KMS-11 (cell line): ENCODE measurements around the gene CD3E.

Source experiments
- H2AFZ ChIP-seq: fragments of 200-600 bp; sonication (generic); 2 replicates; pipeline ENCODE4 v1.6.1; 2016; ENCODE audit warnings: antibody characterized with exemption, mixed run types, low read depth
- H3K27ac ChIP-seq: fragments of 200-600 bp; sonication (generic); 2 replicates; pipeline ENCODE4 v1.6.1; 2016; ENCODE audit warnings: mild to moderate bottlenecking, mixed run types
- H3K27me3 ChIP-seq: fragments of 200-600 bp; sonication (generic); 2 replicates; pipeline ENCODE4 v1.6.1; 2017; ENCODE audit warnings: mild to moderate bottlenecking, low read depth, mixed run types, moderate library complexity; ENCODE audit not compliant: insufficient read depth
- H3K36me3 ChIP-seq: fragments of 200-600 bp; sonication (generic); 2 replicates; pipeline ENCODE4 v1.6.1; 2017; ENCODE audit warnings: mild to moderate bottlenecking, mixed run types; ENCODE audit not compliant: insufficient read depth
- H3K4me1 ChIP-seq: fragments of 200-600 bp; sonication (generic); 2 replicates; pipeline ENCODE4 v1.6.1; 2016; ENCODE audit warnings: mild to moderate bottlenecking, low read depth, mixed run types; ENCODE audit not compliant: poor library complexity, severe bottlenecking
- H3K4me2 ChIP-seq: fragments of 200-600 bp; sonication (generic); 2 replicates; pipeline ENCODE4 v1.7.0; 2016; ENCODE audit warnings: mild to moderate bottlenecking, mixed run types
- H3K4me3 ChIP-seq: fragments of 200-600 bp; sonication (generic); IDR thresholded peaks from 2 replicates; pipeline ENCODE4 v1.6.1; 2017; ENCODE audit warnings: low read depth, low read length, mixed read lengths; ENCODE audit not compliant: insufficient read depth
- H3K79me2 ChIP-seq: fragments of 200-600 bp; sonication (generic); 2 replicates; pipeline ENCODE4 v1.6.1; 2016; ENCODE audit warnings: low read depth, mixed run types; ENCODE audit not compliant: insufficient read depth
- H3K9ac ChIP-seq: fragments of 200-600 bp; sonication (generic); 2 replicates; pipeline ENCODE4 v1.6.1; 2016; ENCODE audit warnings: mild to moderate bottlenecking, mixed run types
- H4K20me1 ChIP-seq: fragments of 200-600 bp; sonication (generic); 2 replicates; pipeline ENCODE4 v1.6.1; 2016; ENCODE audit warnings: mild to moderate bottlenecking, mixed run types; ENCODE audit not compliant: insufficient read depth
- TF ChIP-seq, protein P1 (sequence below): fragments of 200-600 bp; sonication (generic); conservative IDR thresholded peaks from 2 replicates; pipeline ENCODE4 v1.6.1; 2017; ENCODE audit warnings: low read depth, mild to moderate bottlenecking, antibody characterized with exemption, low read length, moderate library complexity, mixed read lengths

Gene CD3E

DNA sequence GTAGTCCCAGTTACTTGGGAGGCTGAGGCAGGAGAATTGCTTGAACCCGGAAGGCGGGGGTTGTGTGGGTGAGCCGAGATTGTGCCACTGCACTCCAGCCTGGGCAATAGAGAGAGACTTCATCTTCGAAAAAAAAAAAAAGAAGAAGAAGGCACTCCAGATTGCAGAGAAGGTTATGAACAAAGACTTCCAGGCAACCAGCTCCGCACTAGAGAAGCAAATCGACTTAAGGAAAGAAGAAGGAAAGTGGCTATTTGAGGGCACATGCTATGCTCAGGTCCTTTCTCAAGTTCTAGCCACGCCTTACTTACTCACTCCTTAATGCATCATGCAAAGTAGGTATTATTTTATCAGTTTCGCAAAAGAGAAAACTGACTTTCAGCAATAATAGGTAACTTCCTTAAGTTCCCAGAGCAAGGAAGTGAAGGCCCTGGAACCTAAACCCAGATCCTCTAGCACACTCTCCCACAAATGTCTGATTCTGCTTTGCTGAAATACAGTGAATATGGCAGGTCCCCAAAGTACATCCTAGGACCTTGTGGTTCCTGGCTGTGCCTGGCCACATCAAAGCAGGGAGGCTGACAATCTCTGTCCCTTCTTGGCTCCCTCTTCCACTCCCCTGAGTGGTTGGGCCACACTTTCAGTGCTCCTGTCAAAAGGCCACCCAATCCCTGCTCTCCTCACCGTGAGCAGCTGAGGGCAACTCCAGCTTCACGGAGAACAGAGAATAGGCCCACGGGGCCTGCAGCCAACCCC lies 14.2 kb downstream of the CD3E start:
- H3K27ac ChIP-seq: no peak overlapping the region
- no peaks in the 10 kb centered on the region for H3K27me3 ChIP-seq
- H3K9ac ChIP-seq: no peak overlapping the region
- TF ChIP-seq, protein P1, sequence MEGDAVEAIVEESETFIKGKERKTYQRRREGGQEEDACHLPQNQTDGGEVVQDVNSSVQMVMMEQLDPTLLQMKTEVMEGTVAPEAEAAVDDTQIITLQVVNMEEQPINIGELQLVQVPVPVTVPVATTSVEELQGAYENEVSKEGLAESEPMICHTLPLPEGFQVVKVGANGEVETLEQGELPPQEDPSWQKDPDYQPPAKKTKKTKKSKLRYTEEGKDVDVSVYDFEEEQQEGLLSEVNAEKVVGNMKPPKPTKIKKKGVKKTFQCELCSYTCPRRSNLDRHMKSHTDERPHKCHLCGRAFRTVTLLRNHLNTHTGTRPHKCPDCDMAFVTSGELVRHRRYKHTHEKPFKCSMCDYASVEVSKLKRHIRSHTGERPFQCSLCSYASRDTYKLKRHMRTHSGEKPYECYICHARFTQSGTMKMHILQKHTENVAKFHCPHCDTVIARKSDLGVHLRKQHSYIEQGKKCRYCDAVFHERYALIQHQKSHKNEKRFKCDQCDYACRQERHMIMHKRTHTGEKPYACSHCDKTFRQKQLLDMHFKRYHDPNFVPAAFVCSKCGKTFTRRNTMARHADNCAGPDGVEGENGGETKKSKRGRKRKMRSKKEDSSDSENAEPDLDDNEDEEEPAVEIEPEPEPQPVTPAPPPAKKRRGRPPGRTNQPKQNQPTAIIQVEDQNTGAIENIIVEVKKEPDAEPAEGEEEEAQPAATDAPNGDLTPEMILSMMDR: no peak
- no peaks in the 10 kb centered on the region for H3K79me2 ChIP-seq
- H2AFZ ChIP-seq: no peak overlapping the region
- no peak overlapping the region for H3K4me3 ChIP-seq
- H3K4me2 ChIP-seq: no peak overlapping the region
- H4K20me1 ChIP-seq: no peaks in the 10 kb centered on the region
- peaks cover 18% of the 10 kb centered on the region for H3K4me1 ChIP-seq
- H3K36me3 ChIP-seq: no peaks in the 10 kb centered on the region

DNA sequence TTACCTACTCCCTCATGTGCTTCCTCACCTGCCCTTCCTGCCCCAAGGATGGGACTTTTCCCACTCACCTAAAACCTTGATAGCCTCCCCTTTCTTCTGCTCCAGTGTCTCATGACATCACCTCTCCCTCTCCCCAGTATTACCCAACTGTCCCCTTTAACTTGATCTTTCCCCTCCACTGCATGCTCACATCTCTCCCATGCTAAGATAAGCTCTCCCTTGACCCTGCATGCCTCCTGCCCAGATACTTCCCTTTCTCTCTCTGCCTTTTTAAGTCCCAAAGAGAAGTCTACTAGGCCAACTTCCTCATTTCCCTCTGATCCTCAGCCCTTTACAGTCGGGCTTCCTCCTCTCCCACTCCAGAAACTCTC lies 14.8 kb downstream of the CD3E start:
- Histone ChIP-seq H3K36me3 (no peaks in the 10 kb centered on the region), H2AFZ (no peak overlapping the region), H3K9ac (no peak overlapping the region), H3K4me1 (peaks cover 18% of the 10 kb centered on the region), H3K79me2 (no peaks in the 10 kb centered on the region), H4K20me1 (no peaks in the 10 kb centered on the region), H3K4me3 (no peak overlapping the region), H3K27ac (no peak overlapping the region), H3K27me3 (no peaks in the 10 kb centered on the region), H3K4me2 (no peak overlapping the region)
- TF ChIP-seq, protein P1: no peak

DNA sequence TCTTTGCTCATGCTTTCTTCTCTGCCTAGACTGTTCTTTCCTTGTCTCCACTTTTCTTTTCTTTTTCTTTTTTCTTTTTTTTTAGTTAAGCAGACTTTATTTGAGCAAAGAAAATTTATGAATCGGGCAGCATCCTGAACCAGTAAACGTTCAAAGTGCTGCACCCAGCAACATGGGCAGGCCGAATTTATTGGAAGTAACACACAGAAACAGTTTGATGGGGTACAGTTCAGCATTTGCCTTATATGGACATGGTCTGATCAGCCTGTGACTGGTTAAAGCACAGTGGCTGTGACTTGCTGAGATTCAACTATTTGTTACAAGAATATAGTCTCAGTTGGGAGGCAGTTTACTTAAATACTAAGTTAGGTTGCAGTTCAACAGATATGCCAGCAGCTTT lies 16.0 kb downstream of the CD3E start:
- Histone ChIP-seq H3K4me1 (peaks cover 15% of the 10 kb centered on the region), H3K27me3 (no peaks in the 10 kb centered on the region), H3K4me3 (no peak overlapping the region), H4K20me1 (no peaks in the 10 kb centered on the region), H3K79me2 (no peaks in the 10 kb centered on the region), H3K9ac (no peak overlapping the region), H3K27ac (no peak overlapping the region), H2AFZ (no peak overlapping the region), H3K4me2 (no peak overlapping the region), H3K36me3 (no peaks in the 10 kb centered on the region)
- TF ChIP-seq, protein P1: no peak

DNA sequence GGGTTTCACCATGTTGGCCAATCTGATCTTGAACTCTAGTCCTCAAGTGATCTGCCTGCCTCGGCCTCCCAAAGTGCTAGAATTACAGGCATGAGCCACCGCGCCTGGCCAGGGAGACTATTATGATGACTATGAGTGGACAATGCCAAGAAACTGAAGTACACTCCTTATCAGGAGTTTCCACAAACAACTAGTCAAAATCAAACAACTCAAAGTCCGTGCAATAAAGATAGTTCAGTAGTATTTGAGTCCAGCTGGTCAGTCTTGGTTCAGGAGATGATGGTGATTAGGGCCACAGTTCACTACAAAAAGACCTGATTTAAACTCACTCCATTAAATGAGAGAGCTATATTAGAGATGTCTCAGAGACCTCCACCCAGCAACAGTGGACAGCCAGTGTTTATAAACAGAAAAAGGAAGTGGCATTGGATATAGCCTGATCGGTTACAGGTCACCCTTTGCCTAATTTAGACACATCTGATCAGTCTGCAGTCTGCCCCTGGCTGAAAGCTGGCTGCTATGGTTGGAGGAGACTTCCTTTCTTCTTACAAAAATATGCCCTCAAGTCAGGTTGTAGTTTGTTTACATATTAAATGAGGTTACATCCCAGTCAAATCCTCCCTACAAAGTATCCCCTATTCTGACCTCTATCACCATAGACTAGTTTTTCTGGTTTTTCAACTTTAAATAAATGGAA lies 17.0 kb downstream of the CD3E start:
- Histone ChIP-seq H3K36me3 (no peaks in the 10 kb centered on the region), H3K9ac (no peak overlapping the region), H3K79me2 (no peaks in the 10 kb centered on the region), H3K4me2 (no peak overlapping the region), H3K27ac (no peak overlapping the region), H3K4me3 (no peak overlapping the region), H4K20me1 (no peaks in the 10 kb centered on the region), H3K4me1 (peaks cover 8% of the 10 kb centered on the region), H2AFZ (no peak overlapping the region), H3K27me3 (no peaks in the 10 kb centered on the region)
- TF ChIP-seq, protein P1: no peak
